Measurements from ENCODE around the gene HUS1.

HUS1 gene

GRCh38 chr7:47941136-47941844, 38.1 kb downstream of the HUS1 start:
- H3K4me3 ChIP-seq (replicated peaks in 1 of 2; ENCODE audit: low read depth in 2 of 2, low read length in 2 of 2) = no peak overlapping the region
- DNase-seq (ENCODE audit: low read depth in 2 of 2) = peak; percentile 92
- no peak for TF ChIP-seq CTCF (IDR thresholded peaks at IDR 0.05; ENCODE audit: low read depth, low read length)

GRCh38 chr7:47940088-47941013, 39.1 kb downstream of the HUS1 start:
- DNase-seq (ENCODE audit: low read depth in 2 of 2) = peak; percentile 79 to 80
- no peak for TF ChIP-seq CTCF (IDR thresholded peaks at IDR 0.05; ENCODE audit: low read depth, low read length)
- no peak overlapping the region for H3K4me3 ChIP-seq (replicated peaks in 1 of 2; ENCODE audit: low read depth in 2 of 2, low read length in 2 of 2)

GRCh38 chr7:47939425-47940036, 39.9 kb downstream of the HUS1 start:
- no peak overlapping the region for H3K4me3 ChIP-seq (replicated peaks in 1 of 2; ENCODE audit: low read depth in 2 of 2, low read length in 2 of 2)
- TF ChIP-seq CTCF (IDR thresholded peaks at IDR 0.05; ENCODE audit: low read depth, low read length) = no peak
- DNase-seq (ENCODE audit: low read depth in 2 of 2) = no peak

GRCh38 chr7:47938574-47939165, 40.7 kb downstream of the HUS1 start:
- H3K4me3 ChIP-seq (replicated peaks in 1 of 2; ENCODE audit: low read depth in 2 of 2, low read length in 2 of 2) = no peak overlapping the region
- no peak for TF ChIP-seq CTCF (IDR thresholded peaks at IDR 0.05; ENCODE audit: low read depth, low read length)
- DNase-seq (ENCODE audit: low read depth in 2 of 2) = peak in 1 of 2 donors; percentile 23

- H3K4me3 ChIP-seq (replicated peaks in 1 of 2; ENCODE audit: low read depth in 2 of 2, low read length in 2 of 2) = no peak overlapping the region
- TF ChIP-seq CTCF (IDR thresholded peaks at IDR 0.05; ENCODE audit: low read depth, low read length) = no peak
- no peak for DNase-seq (ENCODE audit: low read depth in 2 of 2)
Observed at GRCh38 chr7:47937711-47938573, 41.5 kb downstream of the HUS1 start.
